Measurements from ENCODE around the gene TRAF2.

- no peak for TF ChIP-seq POLR2A (IDR thresholded peaks at IDR 0.05)
- TF ChIP-seq, protein P1, sequence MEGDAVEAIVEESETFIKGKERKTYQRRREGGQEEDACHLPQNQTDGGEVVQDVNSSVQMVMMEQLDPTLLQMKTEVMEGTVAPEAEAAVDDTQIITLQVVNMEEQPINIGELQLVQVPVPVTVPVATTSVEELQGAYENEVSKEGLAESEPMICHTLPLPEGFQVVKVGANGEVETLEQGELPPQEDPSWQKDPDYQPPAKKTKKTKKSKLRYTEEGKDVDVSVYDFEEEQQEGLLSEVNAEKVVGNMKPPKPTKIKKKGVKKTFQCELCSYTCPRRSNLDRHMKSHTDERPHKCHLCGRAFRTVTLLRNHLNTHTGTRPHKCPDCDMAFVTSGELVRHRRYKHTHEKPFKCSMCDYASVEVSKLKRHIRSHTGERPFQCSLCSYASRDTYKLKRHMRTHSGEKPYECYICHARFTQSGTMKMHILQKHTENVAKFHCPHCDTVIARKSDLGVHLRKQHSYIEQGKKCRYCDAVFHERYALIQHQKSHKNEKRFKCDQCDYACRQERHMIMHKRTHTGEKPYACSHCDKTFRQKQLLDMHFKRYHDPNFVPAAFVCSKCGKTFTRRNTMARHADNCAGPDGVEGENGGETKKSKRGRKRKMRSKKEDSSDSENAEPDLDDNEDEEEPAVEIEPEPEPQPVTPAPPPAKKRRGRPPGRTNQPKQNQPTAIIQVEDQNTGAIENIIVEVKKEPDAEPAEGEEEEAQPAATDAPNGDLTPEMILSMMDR (IDR thresholded peaks at IDR 0.05) = no peak
These were observed 16.8 kb downstream of the TRAF2 start for GRCh38 chr9:136903041-136903554.
